ENCODE data around the gene MT2A.

The MT2A gene

DNA sequence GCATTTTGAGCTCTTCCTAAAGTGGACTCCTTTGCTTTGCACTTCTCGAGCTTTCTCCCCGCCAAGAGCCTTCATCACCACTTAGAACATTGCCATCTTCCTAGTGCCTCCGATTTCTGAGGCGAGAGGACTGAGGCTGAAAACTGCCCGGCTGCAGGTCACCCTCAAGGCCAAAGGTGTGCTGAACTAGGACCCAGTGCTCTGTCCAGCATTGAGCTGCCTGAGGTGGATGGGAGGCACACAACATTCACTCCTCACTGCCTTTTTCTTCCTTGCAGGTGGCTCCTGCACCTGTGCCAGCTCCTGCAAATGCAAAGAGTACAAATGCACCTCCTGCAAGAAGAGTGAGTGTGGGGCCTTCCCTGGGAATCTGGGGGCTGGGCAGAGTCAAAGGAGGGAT is 35.4 kb downstream of the MT2A start:
- FAIRE-seq (no peak), DNase-seq (ENCODE audit: insufficient read length, low spot score) (no peak)
- TF ChIP-seq PAX5 (IDR thresholded peaks at IDR 0.05; ENCODE audit: insufficient read depth, low read length, severe bottlenecking) (no peak), SPI1 (IDR thresholded peaks at IDR 0.05; ENCODE audit: low read depth, low read length) (no peak), POLR2AphosphoS5 (IDR thresholded peaks at IDR 0.05; ENCODE audit: low read depth, low read length) (no peak), POU2F2 (IDR thresholded peaks at IDR 0.05; ENCODE audit: low read depth, low read length) (no peak), TAF1 (IDR thresholded peaks at IDR 0.05; ENCODE audit: low read depth, low read length) (no peak), POLR2A (IDR thresholded peaks at IDR 0.05; ENCODE audit: low read depth, low read length) (no peak)

DNA sequence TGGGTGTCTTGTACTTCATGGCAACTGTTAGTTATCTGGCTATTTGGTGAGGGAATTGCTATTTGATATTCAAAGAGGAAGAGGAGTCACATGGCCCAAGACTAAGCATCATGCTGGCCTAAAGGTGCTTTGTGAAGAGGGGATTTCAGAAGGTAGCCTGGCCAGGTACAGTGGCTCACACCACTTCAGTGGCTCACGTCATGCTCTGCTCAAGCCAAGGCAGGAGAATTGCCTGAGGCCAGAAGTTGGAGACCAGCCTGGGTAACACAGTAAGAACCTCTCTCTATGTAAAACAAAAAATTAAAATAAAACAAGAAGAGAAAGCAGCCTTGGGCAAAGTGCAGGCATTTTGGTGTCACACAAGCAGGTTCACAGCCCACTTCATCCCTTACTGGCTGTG is 36.9 kb downstream of the MT2A start:
- DNase-seq (ENCODE audit: insufficient read length, low spot score) = no peak
- no peak for TF ChIP-seq PAX5 (IDR thresholded peaks at IDR 0.05; ENCODE audit: insufficient read depth, low read length, severe bottlenecking)
- no peak for TF ChIP-seq TAF1 (IDR thresholded peaks at IDR 0.05; ENCODE audit: low read depth, low read length)
- no peak for TF ChIP-seq POLR2A (IDR thresholded peaks at IDR 0.05; ENCODE audit: low read depth, low read length)
- FAIRE-seq = no peak

GRCh38 chr16:56645838-56646237 is 37.5 kb downstream of the MT2A start:
- no peak for FAIRE-seq
- TF ChIP-seq POLR2A (IDR thresholded peaks at IDR 0.05; ENCODE audit: low read depth, low read length) (no peak), SPI1 (IDR thresholded peaks at IDR 0.05; ENCODE audit: low read depth, low read length) (no peak), POLR2AphosphoS5 (IDR thresholded peaks at IDR 0.05; ENCODE audit: low read depth, low read length) (no peak), PAX5 (IDR thresholded peaks at IDR 0.05; ENCODE audit: insufficient read depth, low read length, severe bottlenecking) (no peak), TAF1 (IDR thresholded peaks at IDR 0.05; ENCODE audit: low read depth, low read length) (no peak)

DNA sequence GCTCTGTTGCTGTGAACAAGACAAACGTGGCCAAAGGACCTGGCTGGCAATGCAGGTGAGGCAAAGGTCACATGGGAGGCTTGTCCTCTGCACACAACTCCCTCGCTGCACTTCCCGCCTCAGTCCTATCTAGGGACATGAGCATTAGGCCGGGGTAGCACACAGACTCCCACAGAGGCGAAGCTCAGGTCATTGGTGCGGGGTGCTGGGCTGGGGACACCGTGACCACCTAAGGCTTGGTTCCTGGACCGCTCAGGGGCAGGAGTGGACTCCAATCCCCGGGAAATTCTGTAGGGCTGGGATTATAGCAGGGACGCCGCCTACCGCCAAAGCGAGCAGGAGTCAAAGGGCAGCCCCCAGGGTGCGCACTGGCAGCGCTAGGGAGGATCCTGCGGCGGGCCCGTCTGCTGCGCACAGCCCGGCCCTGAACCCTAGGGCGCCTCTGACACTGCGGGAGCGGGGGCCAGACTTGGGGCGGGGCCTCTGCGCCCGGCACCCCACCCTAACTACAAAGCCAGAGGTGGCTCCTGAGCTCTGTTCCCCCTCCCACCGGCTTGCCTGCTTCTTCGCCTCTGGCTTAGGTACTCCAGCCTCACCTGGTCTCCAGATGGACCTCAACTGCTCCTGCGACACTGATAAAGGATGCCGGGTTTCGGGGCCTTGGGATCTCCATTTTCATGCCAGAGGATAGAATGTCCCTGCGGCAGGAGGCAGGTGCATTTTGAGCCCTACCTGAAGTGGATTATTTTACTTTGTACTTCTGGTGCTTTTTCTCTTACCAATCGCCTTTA is 39.5 kb downstream of the MT2A start:
- FAIRE-seq (no peak), DNase-seq (ENCODE audit: insufficient read length, low spot score) (no peak)
- TF ChIP-seq TAF1 (IDR thresholded peaks at IDR 0.05; ENCODE audit: low read depth, low read length) (no peak), POLR2A (IDR thresholded peaks at IDR 0.05; ENCODE audit: low read depth, low read length) (no peak), POLR2AphosphoS5 (IDR thresholded peaks at IDR 0.05; ENCODE audit: low read depth, low read length) (no peak), PAX5 (IDR thresholded peaks at IDR 0.05; ENCODE audit: insufficient read depth, low read length, severe bottlenecking) (no peak), SPI1 (IDR thresholded peaks at IDR 0.05; ENCODE audit: low read depth, low read length) (no peak)

More at GRCh38 chr16:56645838-56646237, 37.5 kb downstream of the MT2A start:
- no peak for DNase-seq (ENCODE audit: insufficient read length, low spot score)

DNA sequence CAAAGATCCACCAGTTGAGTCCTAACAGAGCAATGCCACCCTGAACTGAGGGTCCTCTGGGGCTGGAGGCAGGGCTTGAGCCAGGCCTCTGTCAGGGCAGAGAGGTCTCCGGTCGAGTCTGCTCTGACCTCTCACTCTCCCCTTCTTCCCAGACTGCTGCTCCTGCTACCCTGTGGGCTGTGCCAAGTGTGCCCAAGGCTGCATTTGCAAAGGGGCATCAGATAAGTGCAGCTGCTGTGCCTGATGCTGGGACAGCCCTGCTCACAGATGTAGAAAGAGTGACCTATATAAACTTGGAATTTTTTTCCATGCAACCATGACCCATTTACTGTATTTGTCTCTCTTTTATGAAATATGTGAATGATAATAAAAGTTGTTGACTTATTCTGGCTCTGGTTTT is 40.9 kb downstream of the MT2A start:
- FAIRE-seq = no peak
- DNase-seq (ENCODE audit: insufficient read length, low spot score) = no peak
- no peak for TF ChIP-seq POU2F2 (IDR thresholded peaks at IDR 0.05; ENCODE audit: low read depth, low read length)
- no peak for TF ChIP-seq POLR2AphosphoS5 (IDR thresholded peaks at IDR 0.05; ENCODE audit: low read depth, low read length)
- no peak for TF ChIP-seq TAF1 (IDR thresholded peaks at IDR 0.05; ENCODE audit: low read depth, low read length)
- TF ChIP-seq SPI1 (IDR thresholded peaks at IDR 0.05; ENCODE audit: low read depth, low read length) = no peak
- no peak for TF ChIP-seq PAX5 (IDR thresholded peaks at IDR 0.05; ENCODE audit: insufficient read depth, low read length, severe bottlenecking)
- no peak for TF ChIP-seq POLR2A (IDR thresholded peaks at IDR 0.05; ENCODE audit: low read depth, low read length)

- no peak for FAIRE-seq
- no peak for DNase-seq (ENCODE audit: insufficient read length, low spot score)
- TF ChIP-seq POLR2AphosphoS5 (IDR thresholded peaks at IDR 0.05; ENCODE audit: low read depth, low read length) (no peak), SPI1 (IDR thresholded peaks at IDR 0.05; ENCODE audit: low read depth, low read length) (no peak), POU2F2 (IDR thresholded peaks at IDR 0.05; ENCODE audit: low read depth, low read length) (no peak), TAF1 (IDR thresholded peaks at IDR 0.05; ENCODE audit: low read depth, low read length) (no peak), PAX5 (IDR thresholded peaks at IDR 0.05; ENCODE audit: insufficient read depth, low read length, severe bottlenecking) (no peak), POLR2A (IDR thresholded peaks at IDR 0.05; ENCODE audit: low read depth, low read length) (no peak)
Measured at GRCh38 chr16:56649820-56650219, 41.4 kb downstream of the MT2A start.

GRCh38 chr16:56651586-56651985 is 43.2 kb downstream of the MT2A start, which contains the start of gene MT1B:
MT1B (plus strand) TSS chr16:56651886; CDS start chr16:56651954, 68 bp downstream.
- TF ChIP-seq POLR2A (IDR thresholded peaks at IDR 0.05; ENCODE audit: low read depth, low read length) = no peak
- no peak for TF ChIP-seq SPI1 (IDR thresholded peaks at IDR 0.05; ENCODE audit: low read depth, low read length)
- TF ChIP-seq POLR2AphosphoS5 (IDR thresholded peaks at IDR 0.05; ENCODE audit: low read depth, low read length) = no peak
- TF ChIP-seq PAX5 (IDR thresholded peaks at IDR 0.05; ENCODE audit: insufficient read depth, low read length, severe bottlenecking) = no peak
- TF ChIP-seq TAF1 (IDR thresholded peaks at IDR 0.05; ENCODE audit: low read depth, low read length) = no peak
- TF ChIP-seq POU2F2 (IDR thresholded peaks at IDR 0.05; ENCODE audit: low read depth, low read length) = no peak
- DNase-seq (ENCODE audit: insufficient read length, low spot score) = no peak
- FAIRE-seq = no peak

DNA sequence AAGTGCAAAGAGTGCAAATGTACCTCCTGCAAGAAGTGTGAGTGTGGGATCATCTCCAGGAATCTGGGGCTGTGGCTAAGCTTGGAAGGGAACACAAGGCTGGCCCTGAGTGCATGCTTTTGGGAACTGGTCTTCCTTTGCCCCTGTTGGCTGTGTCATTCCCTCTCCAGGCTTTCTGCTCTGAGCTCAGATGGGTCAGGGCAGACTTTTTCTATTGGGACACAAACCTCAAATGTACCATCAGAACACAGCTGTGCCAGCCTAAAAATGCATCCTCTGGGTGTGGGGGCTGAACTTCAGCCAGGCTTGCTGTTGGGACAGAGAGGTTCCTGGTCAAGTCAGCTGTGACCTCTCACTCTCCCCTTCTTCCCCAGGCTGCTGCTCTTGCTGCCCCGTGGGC is 44.2 kb downstream of the MT2A start:
- FAIRE-seq (no peak), DNase-seq (ENCODE audit: insufficient read length, low spot score) (no peak)
- no peak for TF ChIP-seq POU2F2 (IDR thresholded peaks at IDR 0.05; ENCODE audit: low read depth, low read length)
- TF ChIP-seq PAX5 (IDR thresholded peaks at IDR 0.05; ENCODE audit: insufficient read depth, low read length, severe bottlenecking) = no peak
- TF ChIP-seq TAF1 (IDR thresholded peaks at IDR 0.05; ENCODE audit: low read depth, low read length) = no peak
- no peak for TF ChIP-seq POLR2A (IDR thresholded peaks at IDR 0.05; ENCODE audit: low read depth, low read length)
- TF ChIP-seq POLR2AphosphoS5 (IDR thresholded peaks at IDR 0.05; ENCODE audit: low read depth, low read length) = no peak
- no peak for TF ChIP-seq SPI1 (IDR thresholded peaks at IDR 0.05; ENCODE audit: low read depth, low read length)

GRCh38 chr16:56653218-56653617 is 44.8 kb downstream of the MT2A start:
- no peak for FAIRE-seq
- DNase-seq (ENCODE audit: insufficient read length, low spot score) = no peak
- TF ChIP-seq POU2F2 (IDR thresholded peaks at IDR 0.05; ENCODE audit: low read depth, low read length) = no peak
- no peak for TF ChIP-seq POLR2A (IDR thresholded peaks at IDR 0.05; ENCODE audit: low read depth, low read length)
- no peak for TF ChIP-seq TAF1 (IDR thresholded peaks at IDR 0.05; ENCODE audit: low read depth, low read length)
- no peak for TF ChIP-seq PAX5 (IDR thresholded peaks at IDR 0.05; ENCODE audit: insufficient read depth, low read length, severe bottlenecking)
- TF ChIP-seq SPI1 (IDR thresholded peaks at IDR 0.05; ENCODE audit: low read depth, low read length) = no peak
- TF ChIP-seq POLR2AphosphoS5 (IDR thresholded peaks at IDR 0.05; ENCODE audit: low read depth, low read length) = no peak

All from GM12891 (cell line).